GM18909 (cell line): ENCODE results near the gene MSI2.

Experiments used
- ATAC-seq: cut with Tn5 transposase; IDR thresholded peaks from one replicate; pipeline ENCODE4 v1.9.1; 2021; ENCODE audit warnings: mild to moderate bottlenecking; ENCODE audit not compliant: unreplicated experiment, poor library complexity

Gene MSI2

DNA sequence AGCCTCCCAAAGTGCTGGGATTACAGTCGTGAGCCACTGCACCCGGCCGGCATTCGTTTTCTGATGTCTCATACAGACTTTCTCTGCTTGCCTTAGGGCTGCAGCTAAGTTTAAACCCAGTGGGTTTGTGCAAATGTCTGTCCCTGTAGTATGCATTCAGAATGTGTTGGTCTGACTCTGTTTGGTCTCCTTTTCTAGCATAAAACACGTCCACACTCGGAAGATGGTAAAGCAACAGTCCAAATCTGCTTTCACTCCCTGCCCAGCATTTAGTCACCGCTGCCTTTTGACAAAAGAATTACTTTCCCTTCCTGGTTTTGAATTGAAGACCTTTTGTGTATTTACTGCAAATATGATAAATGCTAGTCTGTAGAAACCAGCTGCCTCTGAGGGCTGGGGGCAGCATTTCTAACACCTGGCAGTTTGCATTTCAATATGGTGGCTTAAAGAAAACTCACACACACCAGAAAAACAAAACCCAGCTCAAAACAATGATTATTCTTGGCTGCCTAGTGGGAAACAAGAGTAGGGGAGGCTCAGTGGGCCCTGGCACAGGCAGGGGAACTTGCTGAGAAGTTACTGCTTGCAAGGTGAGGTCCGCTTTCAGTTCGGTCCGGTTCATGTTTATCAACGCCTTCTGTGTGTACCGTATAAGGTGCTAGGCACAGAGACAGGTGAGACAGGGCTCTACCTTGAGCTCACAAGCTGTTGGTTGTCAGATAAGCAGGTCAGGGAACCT, 56.9 kb downstream of the MSI2 start:
- ATAC-seq, result no peak

- ATAC-seq, result no peak
Observed at GRCh38 chr17:57315061-57316015, 59.0 kb downstream of the MSI2 start.

- no peak for ATAC-seq
Observed at GRCh38 chr17:57316361-57316760, 60.0 kb downstream of the MSI2 start.

- no peak for ATAC-seq
Observed at GRCh38 chr17:57317079-57317478, 60.8 kb downstream of the MSI2 start.

DNA sequence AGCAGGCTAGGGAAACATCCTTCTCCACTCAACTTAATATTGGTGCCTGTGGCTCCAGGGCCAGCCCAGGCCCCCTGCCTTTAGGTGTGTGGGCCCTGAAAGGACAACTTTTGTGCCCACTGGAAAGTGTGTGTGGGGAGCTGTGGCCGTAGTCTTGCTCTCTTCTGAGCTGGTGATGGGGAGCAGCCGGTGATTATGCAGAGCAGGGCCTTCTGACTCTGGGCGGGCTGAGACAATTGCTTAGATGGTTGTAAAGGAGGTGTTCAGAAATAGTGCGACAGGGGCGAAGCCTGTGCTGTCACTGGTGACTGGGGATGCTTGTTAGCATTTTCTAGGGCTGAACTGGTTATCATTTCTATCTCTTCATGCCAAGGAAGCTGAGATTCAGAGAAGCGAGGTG, 62.6 kb downstream of the MSI2 start:
- ATAC-seq, result no peak

DNA sequence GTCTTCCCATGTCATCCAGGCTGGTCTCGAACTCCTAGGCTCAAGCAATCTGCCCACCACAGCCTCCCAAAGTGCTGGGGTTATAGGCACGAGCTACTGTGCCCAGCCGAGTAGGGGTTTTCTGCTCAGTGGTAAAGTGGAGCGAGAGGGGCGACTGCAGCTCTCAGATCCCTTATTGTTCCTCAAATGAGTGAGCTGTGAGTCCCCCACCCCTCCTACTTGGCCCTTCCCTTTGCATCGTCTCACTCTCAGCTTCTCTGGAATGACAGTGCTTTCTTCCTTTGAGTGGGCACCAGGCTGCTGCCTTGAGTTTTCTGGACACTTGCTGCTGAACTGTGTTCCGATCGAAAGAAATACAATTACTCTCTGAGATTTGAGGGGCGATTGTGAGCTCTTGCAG, 63.5 kb downstream of the MSI2 start:
- no peak for ATAC-seq

DNA sequence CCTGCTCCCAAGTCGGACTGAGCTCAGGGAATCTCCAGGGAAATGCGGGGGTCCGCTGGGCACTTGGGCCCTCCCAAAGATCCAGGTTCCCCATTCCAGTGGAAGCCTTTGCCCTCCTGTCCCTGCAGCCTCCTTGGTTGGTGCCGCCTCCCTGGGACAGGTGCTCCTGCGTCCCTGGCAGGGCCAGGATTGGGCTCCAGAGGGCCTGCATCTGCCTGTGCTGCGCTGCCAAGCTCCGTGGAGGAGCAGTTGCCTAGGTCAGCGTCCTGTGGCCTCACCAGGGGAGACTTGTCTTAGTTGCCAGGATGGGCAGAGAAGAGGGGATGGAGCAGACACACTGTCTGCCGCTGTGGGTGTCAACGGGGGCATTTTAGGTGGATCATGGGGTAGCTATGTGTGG, 67.1 kb downstream of the MSI2 start:
- no peak for ATAC-seq

- ATAC-seq, result no peak
Observed at GRCh38 chr17:57324060-57324459, 67.7 kb downstream of the MSI2 start.

DNA sequence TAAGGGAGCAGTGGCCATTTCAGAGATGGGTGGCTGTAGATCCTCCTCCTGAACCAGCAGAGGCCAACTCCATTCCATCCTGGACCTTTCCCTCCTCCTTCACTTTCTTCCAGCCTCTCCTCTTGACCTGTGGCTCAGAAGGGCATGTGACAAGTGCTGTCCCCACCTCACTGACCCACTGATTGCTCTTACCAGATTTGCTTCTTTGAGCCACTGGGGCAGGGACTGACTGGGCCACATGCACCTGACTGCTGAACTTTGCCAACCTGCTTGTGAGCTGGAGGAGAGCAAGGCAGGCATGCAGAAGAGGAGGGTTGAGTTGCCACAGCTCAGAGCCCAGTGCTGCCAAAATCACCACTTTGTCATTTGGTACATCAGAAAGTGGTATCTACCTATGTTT, 68.3 kb downstream of the MSI2 start:
- ATAC-seq, result no peak

- no peak for ATAC-seq
Observed at GRCh38 chr17:57326336-57326735, 70.0 kb downstream of the MSI2 start.

DNA sequence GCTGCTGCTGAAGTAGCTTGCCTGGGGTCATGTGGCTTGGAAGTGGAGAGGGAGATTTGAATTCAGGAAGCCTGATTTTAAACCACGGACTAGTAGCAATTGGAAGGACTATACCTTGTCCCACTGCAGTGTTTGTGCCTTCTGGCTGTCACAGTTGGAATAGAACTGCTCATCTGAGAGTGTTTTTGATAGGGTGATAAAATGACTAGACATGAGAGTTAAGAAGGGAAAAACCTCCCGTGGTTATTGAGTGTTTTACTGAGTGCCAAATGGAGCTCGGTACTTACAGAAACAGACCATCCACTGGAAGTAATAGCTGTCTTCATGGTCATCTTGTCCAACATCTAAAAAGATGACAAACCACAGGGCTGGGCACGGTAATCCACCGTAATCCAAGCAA, 70.4 kb downstream of the MSI2 start:
- no peak for ATAC-seq

DNA sequence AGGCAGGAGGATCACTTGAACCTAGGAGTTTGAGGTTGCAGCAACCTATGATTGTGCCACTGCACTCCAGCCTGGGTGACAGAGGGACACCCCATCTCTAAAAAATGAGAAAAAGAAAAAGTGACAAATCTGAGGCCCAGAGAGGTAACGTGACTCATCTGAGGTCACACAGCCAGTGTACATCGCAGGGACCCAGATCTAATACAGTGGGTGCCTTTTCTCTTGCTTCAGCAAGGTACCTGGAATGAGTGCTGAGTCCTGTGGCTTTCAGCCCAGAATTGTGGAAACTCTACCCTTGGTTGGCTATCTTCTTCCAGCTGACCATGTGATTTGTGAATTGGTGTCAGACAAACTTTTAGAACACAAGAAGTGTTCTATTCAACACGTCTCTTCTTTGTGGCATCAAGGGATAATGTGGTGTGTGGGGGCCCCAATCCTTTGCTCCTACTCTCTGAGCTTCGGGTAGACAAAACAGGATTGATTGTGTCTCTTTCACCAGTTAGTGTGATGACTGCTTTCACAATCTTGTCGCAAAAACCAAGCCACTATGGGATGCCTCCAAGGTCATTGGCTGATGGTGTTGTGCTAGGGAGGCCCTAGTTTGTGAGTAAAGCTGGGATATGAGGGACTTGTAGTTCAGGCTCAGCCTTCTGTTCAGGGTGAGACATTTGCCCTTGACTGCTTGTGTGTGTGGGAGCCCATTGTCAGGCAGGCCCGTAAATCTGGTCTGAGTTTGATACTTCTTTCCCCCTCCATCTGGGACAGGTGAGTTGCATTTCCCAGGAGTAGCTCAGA, 71.0 kb downstream of the MSI2 start:
- ATAC-seq, result no peak

DNA sequence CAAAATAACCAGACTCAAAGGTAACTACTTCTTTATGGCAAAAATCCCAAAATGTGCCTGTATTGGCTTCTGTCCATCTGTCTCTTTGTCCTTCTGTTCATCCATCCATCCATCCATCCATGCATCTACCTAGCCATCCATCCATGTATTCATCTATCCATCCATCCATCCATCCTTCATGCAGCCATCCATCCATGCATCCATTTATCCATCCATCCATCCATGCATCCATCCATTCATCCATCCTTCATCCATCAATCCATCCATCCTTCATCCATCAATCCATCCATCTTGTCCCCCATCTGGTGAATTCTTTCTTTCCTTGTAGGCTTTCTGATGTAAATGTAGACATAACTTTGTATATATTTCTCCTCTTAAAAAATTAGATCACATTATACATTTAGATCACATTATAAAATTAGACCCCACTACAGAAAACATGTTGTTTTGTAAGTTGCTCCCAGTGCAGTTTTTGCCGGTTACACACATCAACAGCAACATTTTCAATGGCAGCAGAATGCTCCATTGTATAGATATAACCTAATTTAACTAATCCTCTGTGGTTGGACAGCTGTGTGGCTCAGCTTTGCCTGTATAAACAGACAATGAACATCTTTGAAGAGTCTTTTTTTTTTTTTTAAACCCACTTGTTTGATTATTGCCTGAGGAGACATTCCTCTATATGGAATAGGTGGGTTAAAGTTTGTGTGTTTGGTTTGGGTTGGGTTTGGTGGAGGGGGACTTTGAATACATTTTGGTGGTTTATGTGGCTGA, 72.0 kb downstream of the MSI2 start:
- ATAC-seq, result no peak

- ATAC-seq, result no peak
Observed at GRCh38 chr17:57329380-57330214, 73.3 kb downstream of the MSI2 start.

DNA sequence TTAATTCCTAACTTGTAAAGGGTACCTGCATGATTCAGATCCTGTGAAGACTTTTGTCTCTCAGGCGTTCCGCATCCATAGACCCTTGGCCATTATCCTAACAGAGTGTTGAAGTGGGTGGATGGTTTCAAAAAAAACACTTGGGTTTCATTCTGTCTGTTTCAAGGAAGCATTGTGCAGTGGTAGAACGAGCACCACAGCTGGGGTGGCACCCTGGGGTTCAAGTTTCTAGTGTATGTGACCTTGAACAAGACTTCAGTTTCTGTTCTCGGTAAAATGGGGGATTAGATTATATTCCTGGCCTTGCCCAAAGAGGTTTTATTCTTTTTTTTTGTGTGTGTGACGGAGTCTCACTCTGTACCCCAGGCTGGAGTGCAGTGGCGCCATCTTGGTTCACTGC, 74.3 kb downstream of the MSI2 start:
- ATAC-seq, result no peak

DNA sequence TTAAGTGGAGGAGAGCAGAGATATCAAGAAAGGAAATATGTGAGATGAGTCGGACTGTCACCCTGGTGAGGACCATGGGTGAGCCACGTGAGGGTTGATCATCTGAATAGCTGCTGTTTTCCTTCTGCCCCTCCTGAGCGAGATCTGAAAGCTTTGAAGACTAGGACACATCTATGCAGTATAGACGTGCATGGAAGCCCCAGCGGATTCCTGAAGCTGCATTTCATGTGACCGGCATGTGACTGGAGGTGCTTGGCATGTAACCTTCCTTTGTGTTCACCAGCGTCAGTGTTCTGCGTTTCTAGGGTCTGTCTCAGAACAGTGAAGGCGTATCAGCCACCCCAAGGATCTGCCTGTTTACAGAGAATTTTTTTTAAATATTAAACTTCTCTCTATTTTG, 75.1 kb downstream of the MSI2 start:
- no peak for ATAC-seq

DNA sequence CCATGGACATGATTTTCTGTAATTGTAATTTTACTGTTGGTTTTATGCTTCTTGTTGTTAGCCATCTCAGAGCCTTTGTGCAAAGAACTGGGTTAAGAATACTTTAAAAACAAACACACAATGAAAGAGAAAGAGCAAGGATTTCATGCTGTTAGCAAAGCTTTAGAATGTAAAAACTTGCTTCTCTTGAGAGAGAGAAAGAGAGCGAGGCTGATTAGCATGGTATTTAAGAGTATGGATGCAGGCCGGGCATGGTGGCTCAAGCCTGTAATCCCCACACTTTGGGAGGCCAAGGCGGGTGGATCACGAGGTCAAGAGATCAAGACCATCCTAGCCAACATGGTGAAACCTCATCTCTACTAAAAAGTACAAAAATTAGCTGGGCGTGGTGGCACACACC, 76.2 kb downstream of the MSI2 start:
- no peak for ATAC-seq

- ATAC-seq, result no peak
Observed at GRCh38 chr17:57335195-57335792, 79.0 kb downstream of the MSI2 start.

DNA sequence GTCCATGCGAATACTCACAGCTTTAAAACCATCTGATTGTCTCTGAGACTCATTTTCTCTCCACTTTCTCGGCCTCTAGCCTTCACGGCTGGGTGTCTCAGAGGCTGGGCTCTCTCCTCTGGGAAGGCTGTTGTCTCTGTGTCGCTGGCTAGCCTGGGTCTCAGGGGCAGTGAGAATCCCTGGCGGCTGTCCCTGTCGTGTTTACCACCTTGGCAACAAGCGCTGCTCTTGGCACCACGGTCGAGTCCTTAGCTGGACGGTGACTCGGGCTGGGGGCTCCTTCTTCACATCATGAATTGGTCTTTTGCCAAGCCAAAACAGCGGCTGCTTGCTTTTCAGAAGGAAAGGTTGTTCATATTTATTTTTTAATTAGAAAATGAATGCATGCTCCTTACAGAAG, 81.1 kb downstream of the MSI2 start:
- ATAC-seq, result no peak
